Mammary epithelial cell (primary cell): ENCODE data around the gene PARPBP.
"Not testable (repeated sequence)": the region's sequence is repeated elsewhere in the genome, so short reads cannot be mapped to it uniquely, and the experiment has no call there.

Experiments
- EZH2 ChIP-seq: IDR thresholded peaks from 2 replicates; pipeline ENCODE4 v1.6.1; 2012; ENCODE audit warnings: low read length, inconsistent platforms, borderline replicate concordance
- TF ChIP-seq, protein P1 (sequence below), 2 donors: IDR thresholded peaks in 1 of 2; conservative IDR thresholded peaks in 1 of 2; 2 replicates each; pipeline ENCODE4 v1.5.1; 2011 to 2012; ENCODE audit warnings: inconsistent platforms in 2 of 2, low read length in 2 of 2, mild to moderate bottlenecking in 2 of 2, control low read depth in 1 of 2, low read depth in 1 of 2; ENCODE audit not compliant: insufficient read depth in 1 of 2; ENCODE audit errors: extremely low read depth in 1 of 2

DNA sequence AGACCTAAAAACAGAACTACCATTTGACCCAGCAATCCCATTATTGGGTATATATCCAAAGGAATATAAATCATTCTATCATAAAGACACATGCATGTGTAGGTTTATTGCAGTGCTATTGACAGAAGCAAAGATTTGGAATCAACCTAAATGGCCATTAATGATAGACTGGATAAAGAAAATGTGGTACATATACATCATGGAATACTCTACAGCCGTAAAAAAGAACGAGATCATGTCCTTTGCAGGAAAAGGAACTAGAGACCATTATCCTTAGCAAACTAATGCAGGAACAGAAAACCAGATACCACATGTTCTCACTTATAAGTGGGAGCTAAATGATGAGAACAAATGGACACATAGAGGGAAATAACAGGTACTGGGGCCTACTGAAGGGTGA, 11.5 kb downstream of the PARPBP start:
- TF ChIP-seq, protein P1, sequence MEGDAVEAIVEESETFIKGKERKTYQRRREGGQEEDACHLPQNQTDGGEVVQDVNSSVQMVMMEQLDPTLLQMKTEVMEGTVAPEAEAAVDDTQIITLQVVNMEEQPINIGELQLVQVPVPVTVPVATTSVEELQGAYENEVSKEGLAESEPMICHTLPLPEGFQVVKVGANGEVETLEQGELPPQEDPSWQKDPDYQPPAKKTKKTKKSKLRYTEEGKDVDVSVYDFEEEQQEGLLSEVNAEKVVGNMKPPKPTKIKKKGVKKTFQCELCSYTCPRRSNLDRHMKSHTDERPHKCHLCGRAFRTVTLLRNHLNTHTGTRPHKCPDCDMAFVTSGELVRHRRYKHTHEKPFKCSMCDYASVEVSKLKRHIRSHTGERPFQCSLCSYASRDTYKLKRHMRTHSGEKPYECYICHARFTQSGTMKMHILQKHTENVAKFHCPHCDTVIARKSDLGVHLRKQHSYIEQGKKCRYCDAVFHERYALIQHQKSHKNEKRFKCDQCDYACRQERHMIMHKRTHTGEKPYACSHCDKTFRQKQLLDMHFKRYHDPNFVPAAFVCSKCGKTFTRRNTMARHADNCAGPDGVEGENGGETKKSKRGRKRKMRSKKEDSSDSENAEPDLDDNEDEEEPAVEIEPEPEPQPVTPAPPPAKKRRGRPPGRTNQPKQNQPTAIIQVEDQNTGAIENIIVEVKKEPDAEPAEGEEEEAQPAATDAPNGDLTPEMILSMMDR (conservative IDR thresholded peaks at IDR 0.05 in 1 of 2, IDR thresholded peaks at IDR 0.05 in 1 of 2; ENCODE audit: extremely low read depth in 1 of 2, insufficient read depth in 1 of 2, low read depth in 1 of 2, low read length in 2 of 2) = not testable (repeated sequence)
- not testable (repeated sequence) for TF ChIP-seq EZH2
